Uterus (tissue), 4 donors: ENCODE results near the gene INO80. TPM values are rescaled to one million over a fixed set of nuclear protein-coding genes. Genes with fewer than 3 reads are reported as not detected.

Source experiments
- DNase-seq, 2 donors: peaks; one replicate each; pipeline ENCODE4 v3.0.0-alpha.2; 2019 to 2020
- H3K27ac ChIP-seq, 2 donors: fragments of 200-600 bp; sonication (generic); 1 replicate in 1 of 2; 2 replicates in 1 of 2; pipeline ENCODE4 v1.5.1; 2016 to 2018
- H3K27me3 ChIP-seq, 2 donors: fragments of 200-600 bp; sonication (generic); one replicate each; pipeline ENCODE4 v1.5.1; 2018 to 2019; ENCODE audit warnings: control low read depth in 1 of 2
- H3K36me3 ChIP-seq, 2 donors: fragments of 200-600 bp; sonication (generic); one replicate each; pipeline ENCODE4 v1.5.1; 2019; ENCODE audit warnings: control low read depth in 1 of 2
- H3K4me1 ChIP-seq, 2 donors: fragments of 200-600 bp; sonication (generic); one replicate each; pipeline ENCODE4 v1.5.1; 2018 to 2019; ENCODE audit warnings: control low read depth in 1 of 2
- H3K4me3 ChIP-seq, 2 donors: fragments of 200-600 bp; sonication (generic); 1 replicate in 1 of 2; 2 replicates in 1 of 2; pipeline ENCODE4 v1.5.1; 2018 to 2019; ENCODE audit warnings: mild to moderate bottlenecking in 1 of 2
- H3K9me3 ChIP-seq, 2 donors: fragments of 200-600 bp; sonication (generic); one replicate each; pipeline ENCODE4 v1.5.1; 2019; ENCODE audit warnings: control low read depth in 1 of 2
- CTCF ChIP-seq, 4 experiments: fragments of 200-600 bp in 2 of 4; fragments of 450-650 bp in 2 of 4; sonication (generic) in 2 of 4; IDR thresholded peaks; one replicate each; pipeline ENCODE4 v1.5.1; 2016 to 2019; ENCODE audit warnings: antibody characterized with exemption in 4 of 4, mild to moderate bottlenecking in 2 of 4, moderate library complexity in 1 of 4
- POLR2A ChIP-seq, 2 donors: fragments of 450-650 bp; IDR thresholded peaks; one replicate each; pipeline ENCODE4 v1.6.1; 2016; ENCODE audit warnings: antibody characterized with exemption in 2 of 2, mild to moderate bottlenecking in 1 of 2, moderate library complexity in 1 of 2
- intact Hi-C: fragments of 100-400 bp; cut with DNase I; formaldehyde crosslinking; loops from one replicate; pipeline ENCODE4 v1.15.1; 2023; ENCODE audit warnings: low total_unique reads
- total RNA-seq, 4 donors: library from RNA; depleted of rRNA in 3 of 4; stranded (reverse); fragments of >200 nt in 3 of 4; gene quantifications; one replicate each; pipeline versions ENCODE4 v1.1.0 to v1.2.4, GENCODE V29; 2014 to 2023
- donor health status: DM: yes; HTN: yes; CAD: no.

INO80 gene
- total RNA-seq, 4 donors from 2014 or later = 28.7 to 33.3 (median 30.2) TPM

DNA sequence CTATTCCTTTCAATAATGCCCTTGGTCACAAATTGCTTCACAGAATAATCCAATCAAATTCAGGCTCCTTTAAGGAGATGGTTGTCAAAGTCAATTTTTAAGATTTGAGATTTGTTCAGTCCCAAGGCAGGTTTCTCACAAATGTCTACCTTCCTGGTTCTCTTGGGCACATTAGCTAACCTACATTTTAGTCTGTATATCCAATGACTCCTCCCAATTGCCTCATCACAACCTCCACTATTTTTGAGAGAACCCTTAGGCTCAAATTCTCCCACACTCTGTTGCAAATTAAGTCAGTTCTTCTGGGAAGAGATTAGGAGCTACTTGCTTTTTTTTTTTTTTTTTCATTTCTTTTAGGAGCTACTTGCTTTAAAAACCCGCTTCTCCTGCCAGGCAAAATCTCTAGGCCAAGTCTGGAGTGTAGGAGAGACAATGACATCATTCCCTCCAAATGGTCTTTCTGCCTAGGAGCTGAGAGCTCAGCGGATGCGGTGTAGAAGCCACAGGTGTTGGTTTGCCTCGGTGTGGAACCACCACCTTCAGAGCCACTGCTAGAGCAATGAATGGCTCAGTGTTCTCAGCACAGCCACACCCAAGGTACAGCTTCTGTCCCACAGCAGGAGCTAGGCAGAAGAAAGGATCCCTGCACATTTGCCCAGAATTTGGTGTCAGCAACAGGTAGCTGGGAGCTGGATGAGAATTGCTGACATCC, 10.0 kb upstream of the INO80 start:
- H3K4me1 ChIP-seq = no peaks in the 10 kb centered on the region
- H3K27ac ChIP-seq = no peak overlapping the region
- no peak overlapping the region for H3K4me3 ChIP-seq
- intact Hi-C loops = no loop called here
- no peak for DNase-seq
- H3K36me3 ChIP-seq = no peaks in the 10 kb centered on the region
- no peak for TF ChIP-seq CTCF (IDR thresholded peaks at IDR 0.05)
- TF ChIP-seq POLR2A (IDR thresholded peaks at IDR 0.05) = no peak
- no peaks in the 10 kb centered on the region for H3K9me3 ChIP-seq
- H3K27me3 ChIP-seq = no peaks in the 10 kb centered on the region

DNA sequence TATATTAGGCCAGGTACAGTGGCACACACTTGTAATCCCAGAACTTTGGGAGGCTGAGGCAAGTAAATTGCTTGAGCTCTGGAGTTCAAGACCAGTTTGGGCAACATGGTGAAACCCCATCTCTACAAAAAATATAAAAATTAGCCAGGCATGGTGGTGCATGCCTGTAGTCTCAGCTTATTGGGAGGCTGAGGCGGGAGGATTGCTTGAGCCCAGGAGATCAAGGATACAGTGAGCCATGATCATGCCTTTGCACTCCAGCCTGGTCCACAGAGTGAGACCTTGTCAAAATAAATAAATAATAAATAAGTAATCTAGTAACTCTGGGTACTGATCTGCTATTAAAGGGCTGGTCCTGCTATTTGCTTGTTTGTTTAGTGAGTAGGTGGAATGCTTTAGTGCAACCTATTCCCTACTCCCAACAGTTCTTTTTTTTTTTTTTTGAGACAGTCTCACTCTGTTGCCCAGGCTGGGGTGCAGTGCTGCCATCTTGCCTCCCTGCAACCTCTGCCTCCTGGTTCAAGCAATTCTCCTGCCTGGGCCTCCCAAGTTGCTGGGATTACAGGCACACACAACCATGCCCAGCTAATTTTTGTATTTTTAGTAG, 9.1 kb upstream of the INO80 start:
- Histone ChIP-seq H3K36me3 (no peaks in the 10 kb centered on the region), H3K4me1 (no peaks in the 10 kb centered on the region), H3K27me3 (no peaks in the 10 kb centered on the region), H3K4me3 (no peak overlapping the region), H3K27ac (no peak overlapping the region), H3K9me3 (no peaks in the 10 kb centered on the region)
- no peak for TF ChIP-seq POLR2A (IDR thresholded peaks at IDR 0.05)
- TF ChIP-seq CTCF (IDR thresholded peaks at IDR 0.05) = no peak
- no peak for DNase-seq
- intact Hi-C loops = no loop called here

GRCh38 chr15:41124058-41124457, 8.0 kb upstream of the INO80 start:
- H3K9me3 ChIP-seq = no peaks in the 10 kb centered on the region
- no peak overlapping the region for H3K4me3 ChIP-seq
- DNase-seq = no peak
- H3K27ac ChIP-seq = no peak overlapping the region
- intact Hi-C loops = no loop called here
- no peaks in the 10 kb centered on the region for H3K27me3 ChIP-seq
- H3K4me1 ChIP-seq = no peaks in the 10 kb centered on the region
- no peak for TF ChIP-seq CTCF (IDR thresholded peaks at IDR 0.05)
- no peak for TF ChIP-seq POLR2A (IDR thresholded peaks at IDR 0.05)
- no peaks in the 10 kb centered on the region for H3K36me3 ChIP-seq

DNA sequence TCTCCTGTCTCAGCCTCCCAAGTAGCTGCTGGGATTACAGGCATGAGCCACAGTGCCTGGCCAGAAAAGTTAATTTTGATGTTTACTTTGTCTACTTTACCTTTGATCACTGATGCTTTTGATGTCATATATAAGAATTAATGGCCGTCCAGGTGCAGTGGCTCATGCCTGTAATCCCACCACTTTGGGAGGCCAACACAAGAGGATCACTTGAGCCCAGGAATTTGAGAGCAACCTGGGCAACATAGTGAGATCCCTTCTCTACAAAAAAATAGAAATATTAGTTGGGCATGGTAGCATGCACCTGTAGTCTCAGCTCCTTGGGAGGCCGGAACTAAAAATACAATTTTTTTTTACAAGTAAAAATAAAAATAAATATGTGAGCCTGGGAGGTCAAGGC, 6.8 kb upstream of the INO80 start:
- DNase-seq = no peak
- TF ChIP-seq CTCF (IDR thresholded peaks at IDR 0.05) (no peak), POLR2A (IDR thresholded peaks at IDR 0.05) (no peak)
- Histone ChIP-seq H3K4me1 (no peaks in the 10 kb centered on the region), H3K27ac (no peak overlapping the region), H3K27me3 (no peaks in the 10 kb centered on the region), H3K9me3 (no peaks in the 10 kb centered on the region), H3K4me3 (no peak overlapping the region), H3K36me3 (no peaks in the 10 kb centered on the region)
- intact Hi-C loops = no loop called here

- H3K36me3 ChIP-seq = no peaks in the 10 kb centered on the region
- no peaks in the 10 kb centered on the region for H3K9me3 ChIP-seq
- no peaks in the 10 kb centered on the region for H3K4me1 ChIP-seq
- H3K4me3 ChIP-seq = no peak overlapping the region
- no peak overlapping the region for H3K27ac ChIP-seq
- no peak for DNase-seq
- intact Hi-C loops = no loop called here
- H3K27me3 ChIP-seq = no peaks in the 10 kb centered on the region
- no peak for TF ChIP-seq POLR2A (IDR thresholded peaks at IDR 0.05)
These were observed 5.9 kb upstream of the INO80 start for GRCh38 chr15:41121951-41122350.
